Suprapubic skin (tissue), 4 donors: ENCODE results near the gene HBG2. TPM values are rescaled to one million over a fixed set of nuclear protein-coding genes. Genes with fewer than 3 reads are reported as not detected.
"Not testable (repeated sequence)": the region's sequence is repeated elsewhere in the genome, so short reads cannot be mapped to it uniquely, and the experiment has no call there.

Experiments used
- DNase-seq, 2 donors: peaks; one replicate each; pipeline ENCODE4 v3.0.0-alpha.2; 2019; ENCODE audit warnings: low spot score in 2 of 2
- H3K27ac ChIP-seq: fragments of 200-600 bp; sonication (generic); one replicate; pipeline ENCODE4 v1.5.1; 2019
- H3K27me3 ChIP-seq: fragments of 200-600 bp; sonication (generic); one replicate; pipeline ENCODE4 v1.5.1; 2019
- H3K36me3 ChIP-seq: fragments of 200-600 bp; sonication (generic); one replicate; pipeline ENCODE4 v1.5.1; 2019
- H3K4me1 ChIP-seq: fragments of 200-600 bp; sonication (generic); one replicate; pipeline ENCODE4 v1.5.1; 2019
- H3K4me3 ChIP-seq: fragments of 200-600 bp; sonication (generic); one replicate; pipeline ENCODE4 v1.5.1; 2019; ENCODE audit warnings: mild to moderate bottlenecking
- H3K9me3 ChIP-seq: fragments of 200-600 bp; sonication (generic); one replicate; pipeline ENCODE4 v1.5.1; 2019
- EP300 ChIP-seq: sonication (generic); formaldehyde crosslinking; IDR thresholded peaks from one replicate; pipeline ENCODE4 v1.6.1; 2017; ENCODE audit warnings: antibody characterized with exemption
- POLR2A ChIP-seq, 2 donors: fragments of 450-650 bp; IDR thresholded peaks; one replicate each; pipeline ENCODE4 v1.6.1; 2017; ENCODE audit warnings: antibody characterized with exemption in 2 of 2, mild to moderate bottlenecking in 2 of 2, moderate library complexity in 2 of 2
- POLR2AphosphoS5 ChIP-seq, 3 donors: sonication (generic); formaldehyde crosslinking; IDR thresholded peaks; one replicate each; pipeline ENCODE4 v1.6.1; 2017; ENCODE audit warnings: antibody characterized with exemption in 3 of 3
- WGBS: methylation state at CpG from one replicate; pipeline ENCODE4 v1.1.5; 2018; 5-methylcytosine and 5-hydroxymethylcytosine counted together
- total RNA-seq, 4 donors: library from RNA; depleted of rRNA; stranded (reverse); fragments of >200 nt; gene quantifications; one replicate each; pipeline ENCODE4 v1.1.0, GENCODE V29; 2016
- TF ChIP-seq, protein P1 (sequence below), 2 donors: fragments of 200-600 bp in 1 of 2; fragments of 450-650 bp in 1 of 2; sonication (generic) in 1 of 2; IDR thresholded peaks; one replicate each; pipeline ENCODE4 v1.5.1; 2016 to 2019; ENCODE audit warnings: antibody characterized with exemption in 2 of 2, mild to moderate bottlenecking in 1 of 2, moderate library complexity in 1 of 2

The HBG2 gene
- not detected for total RNA-seq

DNA sequence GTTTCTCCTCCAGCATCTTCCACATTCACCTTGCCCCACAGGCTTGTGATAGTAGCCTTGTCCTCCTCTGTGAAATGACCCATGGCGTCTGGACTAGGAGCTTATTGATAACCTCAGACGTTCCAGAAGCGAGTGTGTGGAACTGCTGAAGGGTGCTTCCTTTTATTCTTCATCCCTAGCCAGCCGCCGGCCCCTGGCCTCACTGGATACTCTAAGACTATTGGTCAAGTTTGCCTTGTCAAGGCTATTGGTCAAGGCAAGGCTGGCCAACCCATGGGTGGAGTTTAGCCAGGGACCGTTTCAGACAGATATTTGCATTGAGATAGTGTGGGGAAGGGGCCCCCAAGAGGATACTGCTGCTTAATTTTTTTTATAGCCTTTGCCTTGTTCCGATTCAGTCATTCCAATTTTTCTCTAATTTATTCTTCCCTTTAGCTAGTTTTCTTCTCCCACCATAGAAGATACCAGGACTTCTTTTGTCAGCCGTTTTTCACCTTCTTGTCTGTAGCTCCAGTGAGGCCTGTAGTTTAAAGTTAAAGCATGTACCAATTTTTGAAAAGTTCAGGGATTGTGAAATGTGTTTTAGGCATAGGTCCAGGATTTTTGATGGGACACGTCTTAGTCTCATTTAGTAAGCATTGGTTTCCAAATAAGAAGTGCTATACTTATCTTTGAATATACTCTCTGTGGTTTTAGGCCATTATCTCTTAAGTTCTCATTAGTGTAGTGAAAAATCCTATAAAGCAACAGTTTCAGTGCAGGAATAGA is at the start of gene HBG2:
Gene HBG2 (minus strand): TSS at position 136 of the 768 bp plus-strand sequence. CDS start 53 bp downstream, at position 83.
- H3K27me3 ChIP-seq, H3K27ac ChIP-seq, DNase-seq, H3K9me3 ChIP-seq, H3K36me3 ChIP-seq, H3K4me1 ChIP-seq, H3K4me3 ChIP-seq: not testable (repeated sequence)
- WGBS, result 57% methylated on average over 4 of the region's 9 CpGs

DNA sequence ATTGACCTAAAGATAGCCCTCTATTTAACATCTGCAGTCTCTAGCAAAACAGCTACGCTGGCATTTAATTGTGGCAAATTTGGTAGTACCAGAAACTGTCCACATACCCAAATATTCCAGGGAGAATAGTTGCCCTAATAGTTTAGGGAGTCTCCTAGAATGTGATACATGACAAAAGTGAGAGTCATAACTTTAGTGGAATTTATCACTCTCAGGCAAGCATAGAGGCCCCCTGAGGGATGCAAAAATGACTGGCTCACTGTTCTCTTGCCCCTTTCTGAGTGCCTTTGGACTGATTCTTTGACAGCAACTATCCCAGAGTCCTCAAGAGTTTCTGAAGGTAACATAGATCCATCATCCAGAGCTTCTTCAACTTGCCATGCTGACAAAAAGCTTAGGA is 49.5 kb upstream of the HBG2 start:
- no peaks in the 10 kb centered on the region for H3K9me3 ChIP-seq
- DNase-seq, result no peak
- no peaks in the 10 kb centered on the region for H3K36me3 ChIP-seq
- no peaks in the 10 kb centered on the region for H3K4me1 ChIP-seq
- WGBS, result 95% methylated on average over 1 of the region's 1 CpG
- no peak for TF ChIP-seq POLR2A (IDR thresholded peaks at IDR 0.05)
- TF ChIP-seq POLR2AphosphoS5 (IDR thresholded peaks at IDR 0.05), result no peak
- TF ChIP-seq EP300, result no peak
- TF ChIP-seq, protein P1, sequence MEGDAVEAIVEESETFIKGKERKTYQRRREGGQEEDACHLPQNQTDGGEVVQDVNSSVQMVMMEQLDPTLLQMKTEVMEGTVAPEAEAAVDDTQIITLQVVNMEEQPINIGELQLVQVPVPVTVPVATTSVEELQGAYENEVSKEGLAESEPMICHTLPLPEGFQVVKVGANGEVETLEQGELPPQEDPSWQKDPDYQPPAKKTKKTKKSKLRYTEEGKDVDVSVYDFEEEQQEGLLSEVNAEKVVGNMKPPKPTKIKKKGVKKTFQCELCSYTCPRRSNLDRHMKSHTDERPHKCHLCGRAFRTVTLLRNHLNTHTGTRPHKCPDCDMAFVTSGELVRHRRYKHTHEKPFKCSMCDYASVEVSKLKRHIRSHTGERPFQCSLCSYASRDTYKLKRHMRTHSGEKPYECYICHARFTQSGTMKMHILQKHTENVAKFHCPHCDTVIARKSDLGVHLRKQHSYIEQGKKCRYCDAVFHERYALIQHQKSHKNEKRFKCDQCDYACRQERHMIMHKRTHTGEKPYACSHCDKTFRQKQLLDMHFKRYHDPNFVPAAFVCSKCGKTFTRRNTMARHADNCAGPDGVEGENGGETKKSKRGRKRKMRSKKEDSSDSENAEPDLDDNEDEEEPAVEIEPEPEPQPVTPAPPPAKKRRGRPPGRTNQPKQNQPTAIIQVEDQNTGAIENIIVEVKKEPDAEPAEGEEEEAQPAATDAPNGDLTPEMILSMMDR (IDR thresholded peaks at IDR 0.05), result no peak
- H3K27ac ChIP-seq, result no peak overlapping the region
- H3K4me3 ChIP-seq, result no peak overlapping the region
- H3K27me3 ChIP-seq, result no peaks in the 10 kb centered on the region

DNA sequence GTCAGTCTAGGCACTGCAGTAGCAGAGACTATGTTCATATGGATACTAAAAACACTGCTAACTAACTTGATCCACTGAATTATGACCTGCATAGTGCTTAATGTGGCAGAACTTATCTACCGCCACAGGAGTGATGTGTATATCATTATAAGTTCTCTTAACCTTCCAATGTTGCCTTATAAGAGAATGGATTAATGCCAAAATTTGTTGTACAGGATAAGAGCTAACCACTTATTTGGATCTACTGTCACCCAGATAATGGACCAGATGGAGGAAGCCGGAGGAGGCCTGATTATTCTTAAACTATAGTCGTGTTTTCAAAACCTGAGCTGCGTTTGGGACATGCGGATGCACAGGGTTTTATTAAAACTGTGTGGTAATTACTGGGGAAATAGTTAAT is 49.0 kb upstream of the HBG2 start:
- Histone ChIP-seq H3K9me3 (no peaks in the 10 kb centered on the region), H3K27ac (no peak overlapping the region), H3K4me3 (no peak overlapping the region), H3K36me3 (no peaks in the 10 kb centered on the region), H3K27me3 (no peaks in the 10 kb centered on the region), H3K4me1 (no peaks in the 10 kb centered on the region)
- TF ChIP-seq, protein P1 (IDR thresholded peaks at IDR 0.05), result no peak
- TF ChIP-seq POLR2AphosphoS5 (IDR thresholded peaks at IDR 0.05) (no peak), EP300 (no peak), POLR2A (IDR thresholded peaks at IDR 0.05) (no peak)
- 72% methylated on average over 5 of the region's 5 CpGs for WGBS
- DNase-seq, result no peak

DNA sequence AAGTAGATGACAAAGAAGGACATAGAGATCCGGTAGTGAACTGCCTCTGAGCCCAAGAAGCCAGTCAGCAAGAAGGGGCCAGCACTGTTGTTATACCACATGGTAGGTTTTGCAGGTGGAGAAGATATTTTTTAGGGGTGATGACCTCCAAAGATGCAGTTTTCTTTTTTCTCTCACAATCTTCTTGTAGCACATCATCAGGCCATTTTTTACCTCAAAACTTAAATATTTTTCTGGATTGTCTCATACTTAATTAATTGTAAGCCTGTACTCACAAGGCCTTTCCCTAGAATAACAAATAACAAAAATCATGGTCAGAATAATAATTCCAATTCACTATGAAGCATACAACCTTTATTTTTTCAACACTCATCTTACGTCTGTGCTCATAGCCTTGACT is 47.3 kb upstream of the HBG2 start, which contains the start of gene OR51B4:
Gene OR51B4 (minus strand): TSS at position 101 of the 400 bp plus-strand sequence. CDS start 0 bp downstream, at position 101.
- Histone ChIP-seq H3K4me1 (no peaks in the 10 kb centered on the region), H3K9me3 (no peaks in the 10 kb centered on the region), H3K27ac (no peak within 1 kb of the TSS), H3K36me3 (no peaks in the 10 kb centered on the region), H3K4me3 (no peak within 1 kb of the TSS), H3K27me3 (no peaks in the 10 kb centered on the region)
- TF ChIP-seq, protein P1 (IDR thresholded peaks at IDR 0.05), result no peak
- no peak for TF ChIP-seq POLR2AphosphoS5 (IDR thresholded peaks at IDR 0.05)
- TF ChIP-seq POLR2A (IDR thresholded peaks at IDR 0.05), result no peak
- no peak for TF ChIP-seq EP300
- DNase-seq, result no peak
- WGBS, result 91% methylated on average over 2 of the region's 2 CpGs

DNA sequence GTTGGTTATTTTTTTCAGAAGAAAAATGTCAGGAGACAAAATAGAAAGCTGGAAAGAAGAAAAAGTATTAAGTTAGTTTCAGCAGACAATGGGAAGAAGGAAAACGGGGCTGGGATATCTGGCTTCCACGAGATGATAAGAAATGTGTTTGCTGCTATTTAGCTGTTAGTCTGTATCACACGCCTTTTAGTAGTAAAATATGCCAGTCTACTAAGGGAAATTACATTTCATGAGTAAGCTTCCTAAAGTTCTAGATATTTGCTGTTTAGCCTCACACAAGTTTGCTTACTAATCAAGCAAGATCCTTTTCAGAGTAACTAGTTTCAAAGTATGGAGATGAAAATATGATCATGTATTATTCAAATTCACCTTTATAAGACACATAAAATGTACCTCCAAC is 45.7 kb upstream of the HBG2 start:
- Histone ChIP-seq H3K4me1 (no peaks in the 10 kb centered on the region), H3K27me3 (no peaks in the 10 kb centered on the region), H3K9me3 (no peaks in the 10 kb centered on the region), H3K27ac (no peak overlapping the region), H3K36me3 (no peaks in the 10 kb centered on the region), H3K4me3 (no peak overlapping the region)
- no peak for DNase-seq
- TF ChIP-seq POLR2AphosphoS5 (IDR thresholded peaks at IDR 0.05) (no peak), POLR2A (IDR thresholded peaks at IDR 0.05) (no peak), EP300 (no peak)
- TF ChIP-seq, protein P1 (IDR thresholded peaks at IDR 0.05), result no peak
- WGBS, result 69% methylated on average over 3 of the region's 3 CpGs
